Right lobe of liver (tissue), 4 donors: ENCODE data around the gene UBAP2L.

ENCODE experiments used
- CTCF ChIP-seq, 4 donors: fragments of 200-600 bp in 3 of 4; fragments of 450-650 bp in 1 of 4; IDR thresholded peaks; one replicate each; pipeline versions ENCODE4 v1.5.1 to v1.8.0; 2016 to 2022; ENCODE audit warnings: antibody characterized with exemption in 4 of 4, mild to moderate bottlenecking in 2 of 4
- POLR2A ChIP-seq: fragments of 450-650 bp; IDR thresholded peaks from one replicate; pipeline ENCODE4 v1.6.1; 2017; ENCODE audit warnings: antibody characterized with exemption, mild to moderate bottlenecking
- donor health status: DM: no; HTN: no; CAD: no.
- donor health status: DM: no; HTN: no; CAD: no.
- donor health status: DM: no; HTN: yes; CAD: no.

- no peak for TF ChIP-seq POLR2A
- no peak for TF ChIP-seq CTCF (IDR thresholded peaks at IDR 0.05)
Measured at GRCh38 chr1:154179946-154180687, 40.6 kb upstream of the UBAP2L start.
